Psoas muscle (tissue), 8 donors: ENCODE results near the gene CA7. TPM values are rescaled to one million over a fixed set of nuclear protein-coding genes. Genes with fewer than 3 reads are reported as not detected.

Experiments
- ATAC-seq, 4 donors: fragments of 200-7000 bp; cut with Tn5 transposase; one replicate each; pipeline ENCODE4 v1.9.1; 2020; ENCODE audit warnings: moderate library complexity in 3 of 4, mild to moderate bottlenecking in 2 of 4
- DNase-seq, 2 donors: peaks; one replicate each; pipeline ENCODE4 v3.0.0-alpha.2; 2020
- H3K27ac ChIP-seq: fragments of 200-600 bp; one replicate; pipeline ENCODE4 v1.8.0; 2022
- H3K27me3 ChIP-seq, 3 donors: fragments of 200-600 bp in 1 of 3; one replicate each; pipeline versions ENCODE4 v1.6.1 to v1.8.0; 2013 to 2022; ENCODE audit warnings: low read length in 2 of 3, mild to moderate bottlenecking in 2 of 3, moderate library complexity in 1 of 3; ENCODE audit not compliant: insufficient read depth in 3 of 3
- H3K36me3 ChIP-seq, 2 donors: fragments of 200-600 bp in 1 of 2; one replicate each; pipeline versions ENCODE4 v1.6.1 to v1.8.0; 2013 to 2022; ENCODE audit warnings: low read depth in 1 of 2, mild to moderate bottlenecking in 1 of 2, moderate library complexity in 1 of 2; ENCODE audit not compliant: insufficient read depth in 1 of 2
- H3K4me1 ChIP-seq: fragments of 200-600 bp; one replicate; pipeline ENCODE4 v1.8.0; 2022
- H3K4me3 ChIP-seq: fragments of 200-600 bp; one replicate; pipeline ENCODE4 v1.8.0; 2022; ENCODE audit warnings: mild to moderate bottlenecking
- H3K9me3 ChIP-seq: fragments of 200-600 bp; one replicate; pipeline ENCODE4 v1.8.0; 2022
- WGBS, 3 donors: extraction: QIAGEN DNeasy Blood & Tissue Kit; methylation state at CpG; one replicate each; pipeline versions ENCODE4 v1.1.6 to v1.1.7; 2013; 5-methylcytosine and 5-hydroxymethylcytosine counted together
- intact Hi-C, 2 donors: fragments of 100-400 bp; cut with DNase I; formaldehyde crosslinking; loops; one replicate each; pipeline versions ENCODE4 v1.11.0 to v1.14.2; 2022
- polyA plus RNA-seq, 3 donors: library from polyadenylated mRNA; stranded (reverse); fragments of 200-250 nt; gene quantifications; one replicate each; pipeline ENCODE4 v1.2.3, GENCODE V29; 2013
- total RNA-seq, 4 donors: library from RNA; stranded (reverse); fragmentation: NEBNext Ultra II Directional in 2 of 4; extraction: Animal tissue kit (Norgen Biotek cat#: 25700) in 2 of 4; gene quantifications; one replicate each; pipeline versions ENCODE4 v1.2.1 to v1.2.4, GENCODE V29; 2021 to 2023
- TF ChIP-seq, protein P1 (sequence below): fragments of 200-600 bp; IDR thresholded peaks from one replicate; pipeline ENCODE4 v1.8.0; 2022; ENCODE audit warnings: antibody characterized with exemption
- donor health status: healthy with polysubstance abuse.
- donor health status: DM: no; HTN: no; CAD: no; lungs with moderate emphysema.
- donor health status: Bipolar disorder and iron deficiency.
- donor health status: healthy.
- donor health status: DM: yes; HTN: yes; CAD: no.
- donor health status: DM: no; HTN: no; CAD: no.
- donor health status: DM: no; HTN: no; CAD: no.
- donor health status: DM: yes; HTN: yes; CAD: no.

CA7 gene
- total and polyA plus RNA-seq, 7 donors: 0.05 TPM; not detected in 6

GRCh38 chr16:66850115-66850815, 6.1 kb downstream of the CA7 start:
- Histone ChIP-seq H3K4me1 (peaks cover 5% of the 10 kb centered on the region), H3K27ac (no peak overlapping the region), H3K27me3 (peaks cover 0 to 2% (median under 1%) of the 10 kb centered on the region in 3 donors), H3K4me3 (no peak overlapping the region), H3K9me3 (no peaks in the 10 kb centered on the region), H3K36me3 (no peaks in the 10 kb centered on the region)
- DNase-seq (no peak), ATAC-seq (no peak)
- intact Hi-C loops: no loop called here
- TF ChIP-seq, protein P1, sequence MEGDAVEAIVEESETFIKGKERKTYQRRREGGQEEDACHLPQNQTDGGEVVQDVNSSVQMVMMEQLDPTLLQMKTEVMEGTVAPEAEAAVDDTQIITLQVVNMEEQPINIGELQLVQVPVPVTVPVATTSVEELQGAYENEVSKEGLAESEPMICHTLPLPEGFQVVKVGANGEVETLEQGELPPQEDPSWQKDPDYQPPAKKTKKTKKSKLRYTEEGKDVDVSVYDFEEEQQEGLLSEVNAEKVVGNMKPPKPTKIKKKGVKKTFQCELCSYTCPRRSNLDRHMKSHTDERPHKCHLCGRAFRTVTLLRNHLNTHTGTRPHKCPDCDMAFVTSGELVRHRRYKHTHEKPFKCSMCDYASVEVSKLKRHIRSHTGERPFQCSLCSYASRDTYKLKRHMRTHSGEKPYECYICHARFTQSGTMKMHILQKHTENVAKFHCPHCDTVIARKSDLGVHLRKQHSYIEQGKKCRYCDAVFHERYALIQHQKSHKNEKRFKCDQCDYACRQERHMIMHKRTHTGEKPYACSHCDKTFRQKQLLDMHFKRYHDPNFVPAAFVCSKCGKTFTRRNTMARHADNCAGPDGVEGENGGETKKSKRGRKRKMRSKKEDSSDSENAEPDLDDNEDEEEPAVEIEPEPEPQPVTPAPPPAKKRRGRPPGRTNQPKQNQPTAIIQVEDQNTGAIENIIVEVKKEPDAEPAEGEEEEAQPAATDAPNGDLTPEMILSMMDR: no peak
- WGBS, 3 donors: 89 to 91% (median 91%) methylated on average over 14 of the region's 14 CpGs

DNA sequence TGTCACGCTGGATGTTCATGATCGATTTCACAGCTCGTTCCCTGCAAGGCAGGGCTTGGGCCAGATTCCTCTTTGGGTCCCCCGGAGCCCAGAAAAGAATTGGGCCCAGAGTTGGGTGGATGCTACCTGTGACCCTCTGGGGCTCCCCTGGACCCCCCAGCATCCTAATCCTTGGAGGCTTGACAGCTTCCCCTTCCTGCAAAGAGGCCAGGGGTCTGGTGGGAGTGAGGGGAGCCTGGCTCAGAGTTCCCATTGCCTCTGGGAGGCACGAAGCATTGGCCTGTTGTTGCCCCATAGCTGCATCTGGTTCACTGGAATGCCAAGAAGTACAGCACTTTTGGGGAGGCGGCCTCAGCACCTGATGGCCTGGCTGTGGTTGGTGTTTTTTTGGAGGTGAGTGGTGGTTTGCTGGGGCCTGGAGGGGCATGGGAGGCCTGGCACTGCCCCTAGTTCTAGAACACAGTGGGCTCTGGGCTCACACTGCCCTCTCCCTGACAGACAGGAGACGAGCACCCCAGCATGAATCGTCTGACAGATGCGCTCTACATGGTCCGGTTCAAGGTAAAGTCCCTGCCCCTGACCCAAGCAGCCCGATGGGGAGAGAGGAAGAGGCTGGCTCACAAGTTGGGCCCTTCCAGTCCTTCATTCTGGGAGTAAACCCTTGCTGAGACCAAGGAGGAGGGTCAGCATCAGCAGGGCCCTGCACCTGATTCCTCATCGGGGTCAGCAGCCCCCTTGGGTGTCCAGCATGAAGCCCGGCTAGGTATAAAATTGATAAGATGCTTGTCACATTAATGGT, 7.2 kb downstream of the CA7 start:
- H3K27ac ChIP-seq: no peak overlapping the region
- WGBS, 3 donors: 76 to 81% (median 78%) methylated on average over 13 of the region's 13 CpGs
- no peaks in the 10 kb centered on the region for H3K27me3 ChIP-seq
- no peak overlapping the region for H3K4me3 ChIP-seq
- intact Hi-C loops: no loop called here
- no peaks in the 10 kb centered on the region for H3K4me1 ChIP-seq
- H3K9me3 ChIP-seq: no peaks in the 10 kb centered on the region
- no peak for DNase-seq
- TF ChIP-seq, protein P1: no peak
- ATAC-seq: no peak
- H3K36me3 ChIP-seq: no peaks in the 10 kb centered on the region

- intact Hi-C loops: no loop called here
These were observed 9.3 kb downstream of the CA7 start for GRCh38 chr16:66853261-66854139.

DNA sequence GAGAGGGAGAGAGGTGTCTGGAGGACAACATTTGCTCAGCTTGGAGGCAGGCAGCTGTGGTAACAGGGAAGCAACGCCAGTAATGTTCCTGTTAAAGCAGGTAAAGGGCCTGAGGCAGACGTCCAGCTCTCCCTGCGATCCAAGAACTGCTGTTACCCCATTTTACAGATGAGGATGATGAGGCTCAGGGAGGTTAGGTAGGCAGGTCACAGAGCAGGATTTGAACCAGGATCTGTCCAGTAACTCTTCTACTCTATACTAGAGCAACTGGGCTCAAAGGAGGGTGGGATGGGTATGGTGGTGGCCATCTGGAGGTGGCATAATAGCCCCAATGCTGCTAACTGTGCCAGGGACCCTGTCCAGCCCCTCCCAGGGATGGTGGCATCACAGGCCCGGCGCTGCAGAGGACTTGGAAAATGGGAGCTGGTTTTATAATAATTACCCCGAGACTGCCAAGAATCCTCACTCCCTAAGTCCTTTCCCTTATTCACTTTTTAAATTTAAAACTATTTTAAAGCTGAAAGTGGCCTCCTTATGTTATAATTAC, 12.0 kb downstream of the CA7 start:
- Histone ChIP-seq H3K36me3 (no peaks in the 10 kb centered on the region), H3K27me3 (no peaks in the 10 kb centered on the region), H3K27ac (no peak overlapping the region), H3K9me3 (no peaks in the 10 kb centered on the region), H3K4me1 (no peaks in the 10 kb centered on the region), H3K4me3 (no peak overlapping the region)
- DNase-seq: no peak
- ATAC-seq: no peak
- TF ChIP-seq, protein P1: no peak
- 88 to 93% (median 91%) methylated on average over 6 of the region's 6 CpGs for WGBS, 3 donors
- intact Hi-C loops: no loop called here

More at GRCh38 chr16:66853261-66854139, 9.3 kb downstream of the CA7 start:
- Histone ChIP-seq H3K27ac (no peak overlapping the region), H3K4me1 (no peaks in the 10 kb centered on the region), H3K27me3 (no peaks in the 10 kb centered on the region), H3K9me3 (no peaks in the 10 kb centered on the region), H3K36me3 (no peaks in the 10 kb centered on the region), H3K4me3 (no peak overlapping the region)
- ATAC-seq: no peak
- 78 to 84% (median 78%) methylated on average over 15 of the region's 15 CpGs for WGBS, 3 donors
- no peak for DNase-seq
- TF ChIP-seq, protein P1: no peak
